ENCODE results near the gene DTX4.
"Not testable (repeated sequence)": the region's sequence is repeated elsewhere in the genome, so short reads cannot be mapped to it uniquely, and the experiment has no call there.

DTX4 gene

DNA sequence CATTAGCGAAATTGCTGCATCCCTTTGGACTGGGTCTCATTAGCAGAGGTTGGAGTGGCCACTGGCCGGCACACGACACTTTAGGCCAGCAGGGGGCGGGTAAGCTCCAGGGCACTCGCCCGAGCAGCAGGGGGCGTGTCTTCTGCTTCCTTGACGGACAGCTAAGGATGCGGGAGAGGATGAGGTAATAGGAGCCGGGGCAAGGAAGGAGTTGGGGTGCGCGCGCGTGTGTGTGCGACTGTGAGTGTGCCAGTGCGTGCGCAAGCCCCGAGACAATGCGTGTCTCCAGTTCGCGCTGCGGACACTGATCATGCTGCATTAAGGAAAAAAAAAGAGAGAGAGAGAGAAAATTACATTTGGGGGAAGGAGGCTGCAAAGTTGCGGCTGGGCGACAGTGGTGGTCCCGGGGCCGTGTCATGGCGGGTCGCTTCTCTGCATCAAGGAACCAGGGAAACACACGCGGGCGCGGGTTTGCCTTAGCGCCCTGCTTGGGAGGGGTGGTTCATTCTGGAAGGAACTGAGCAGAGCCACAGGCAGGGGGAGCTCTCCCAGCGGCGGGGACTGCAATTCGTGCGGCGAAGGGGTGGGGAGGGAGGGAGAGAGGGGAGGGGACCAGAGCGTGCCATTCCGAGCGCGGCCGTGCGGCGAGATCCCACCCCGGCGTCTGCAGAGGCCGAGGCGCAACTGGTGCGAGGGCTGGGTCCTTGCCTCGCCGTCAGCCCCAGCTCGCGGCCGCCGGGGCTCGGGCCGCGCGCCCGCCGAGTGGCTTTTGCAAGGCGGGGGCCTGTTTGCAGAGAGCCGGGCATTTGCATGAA, at the start of gene DTX4:
Gene DTX4, plus strand, starts transcription at position 625 of the 815 bp plus-strand sequence. CDS start 464 bp downstream, outside the sequence.
- peak; percentile 90 for DNase-seq

DNA sequence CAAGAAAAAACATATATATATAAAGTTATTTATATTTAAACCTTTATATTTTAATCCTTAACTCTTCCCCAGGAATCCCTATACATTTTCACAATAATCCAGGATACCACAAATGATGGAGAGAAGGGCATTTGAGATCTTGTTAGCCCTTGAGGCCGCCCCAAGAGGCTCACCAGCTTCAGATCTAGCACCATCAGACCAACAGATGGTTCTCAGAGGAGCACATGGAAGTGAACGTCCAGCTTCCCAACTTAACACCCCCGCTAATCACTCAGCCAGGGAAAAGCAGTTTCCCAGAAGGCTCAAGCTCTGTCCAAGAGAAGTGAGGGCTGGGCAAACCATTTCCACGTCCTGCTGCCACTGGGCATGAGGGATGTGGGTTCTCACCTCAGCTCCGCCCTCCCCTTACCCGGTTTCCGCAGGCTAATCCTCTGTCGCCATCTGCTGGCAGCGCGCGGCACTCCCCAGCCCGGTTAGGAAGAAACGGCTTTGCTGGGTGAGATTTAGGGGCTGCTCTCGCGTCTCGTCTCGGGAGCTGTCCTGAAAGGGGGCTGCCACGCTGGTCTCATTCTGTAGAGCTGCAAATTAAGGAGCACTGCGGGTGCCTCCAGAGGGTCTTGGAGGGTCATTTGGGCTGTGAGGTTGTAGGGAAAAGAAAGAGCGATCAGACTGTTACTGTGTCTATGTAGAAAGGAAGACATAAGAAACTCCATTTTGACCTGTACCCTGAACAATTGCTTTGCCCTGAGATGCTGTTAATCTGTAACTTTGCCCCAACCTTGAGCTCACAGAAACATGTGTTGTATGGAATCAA, 36.1 kb upstream of the DTX4 start:
- peak; percentile 78 for DNase-seq

DNA sequence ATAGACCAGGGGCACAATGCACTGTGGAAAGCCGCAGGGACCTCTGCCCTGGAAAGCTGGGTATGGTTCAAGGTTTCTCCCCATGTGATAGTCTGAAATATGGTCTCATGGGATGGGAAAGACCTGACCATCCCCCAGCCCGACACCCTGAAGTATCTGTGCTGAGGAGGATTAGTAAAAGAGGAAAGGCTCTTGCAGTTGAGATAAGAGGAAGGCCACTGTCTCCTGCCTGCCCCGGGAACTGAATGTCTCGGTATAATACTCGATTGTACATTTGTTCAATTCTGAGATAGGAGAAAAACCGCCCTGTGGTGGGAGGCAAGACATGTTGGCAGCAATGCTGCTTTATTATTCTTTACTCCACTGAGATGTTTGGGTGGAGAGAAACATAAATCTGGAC, 35.4 kb upstream of the DTX4 start:
- DNase-seq = not testable (repeated sequence)

DNA sequence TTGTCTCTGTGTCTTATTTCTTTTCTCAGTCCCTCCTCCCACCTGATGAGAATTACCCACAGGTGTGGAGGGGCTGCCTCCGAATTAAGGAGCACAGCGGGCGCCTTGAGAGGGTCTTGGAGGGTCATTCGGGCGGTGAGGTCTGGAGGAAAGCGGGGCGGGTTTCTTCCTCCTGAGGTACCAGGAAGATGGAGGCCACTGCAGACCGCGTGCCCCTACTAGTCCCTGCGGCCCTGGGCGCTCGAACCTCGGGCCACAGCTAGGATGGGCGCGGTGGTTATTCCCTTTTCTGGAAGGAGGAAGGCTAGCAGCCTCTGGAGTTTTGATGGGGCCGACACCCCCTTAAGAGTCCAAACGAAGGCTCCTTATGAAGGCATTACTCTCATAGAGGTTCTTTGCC, 34.7 kb upstream of the DTX4 start:
- no peak for DNase-seq

DNA sequence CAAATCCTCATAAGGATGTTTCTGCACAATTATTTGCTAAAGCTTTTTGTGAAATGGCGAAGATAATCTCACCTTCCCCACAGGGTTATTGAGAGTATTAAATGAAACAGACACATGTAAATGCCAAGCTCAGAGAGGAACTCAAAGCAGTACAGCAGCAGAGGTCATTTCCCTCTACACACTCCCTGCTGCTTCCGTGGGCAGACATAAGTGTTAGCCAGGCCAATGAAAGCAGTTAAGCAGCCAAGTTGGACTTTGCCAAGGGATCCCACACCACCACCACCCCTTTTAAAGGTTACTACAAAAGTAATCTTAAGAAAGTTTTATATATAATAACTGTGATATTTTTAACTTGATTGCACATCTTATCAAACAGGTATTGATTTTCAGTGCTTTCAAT, 33.3 kb upstream of the DTX4 start:
- DNase-seq = no peak

DNA sequence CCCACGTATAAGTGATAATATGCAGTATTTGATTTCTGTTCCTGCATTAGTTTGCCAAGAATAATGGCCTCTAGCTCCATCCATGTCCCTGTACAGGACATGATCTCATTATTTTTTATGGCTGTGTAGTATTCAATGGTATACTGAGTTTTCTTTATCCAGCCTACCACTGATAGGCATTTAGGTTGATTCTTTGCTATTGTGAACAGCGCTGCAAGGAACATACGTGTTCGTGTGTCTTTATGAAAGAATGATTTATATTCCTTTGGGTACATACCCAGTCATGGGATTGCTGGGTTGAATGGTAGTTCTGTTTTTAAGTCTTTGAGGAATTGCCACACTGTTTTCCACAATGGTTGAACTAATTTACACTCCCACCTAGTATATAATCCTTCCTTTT, 30.7 kb upstream of the DTX4 start:
- no peak for DNase-seq

DNA sequence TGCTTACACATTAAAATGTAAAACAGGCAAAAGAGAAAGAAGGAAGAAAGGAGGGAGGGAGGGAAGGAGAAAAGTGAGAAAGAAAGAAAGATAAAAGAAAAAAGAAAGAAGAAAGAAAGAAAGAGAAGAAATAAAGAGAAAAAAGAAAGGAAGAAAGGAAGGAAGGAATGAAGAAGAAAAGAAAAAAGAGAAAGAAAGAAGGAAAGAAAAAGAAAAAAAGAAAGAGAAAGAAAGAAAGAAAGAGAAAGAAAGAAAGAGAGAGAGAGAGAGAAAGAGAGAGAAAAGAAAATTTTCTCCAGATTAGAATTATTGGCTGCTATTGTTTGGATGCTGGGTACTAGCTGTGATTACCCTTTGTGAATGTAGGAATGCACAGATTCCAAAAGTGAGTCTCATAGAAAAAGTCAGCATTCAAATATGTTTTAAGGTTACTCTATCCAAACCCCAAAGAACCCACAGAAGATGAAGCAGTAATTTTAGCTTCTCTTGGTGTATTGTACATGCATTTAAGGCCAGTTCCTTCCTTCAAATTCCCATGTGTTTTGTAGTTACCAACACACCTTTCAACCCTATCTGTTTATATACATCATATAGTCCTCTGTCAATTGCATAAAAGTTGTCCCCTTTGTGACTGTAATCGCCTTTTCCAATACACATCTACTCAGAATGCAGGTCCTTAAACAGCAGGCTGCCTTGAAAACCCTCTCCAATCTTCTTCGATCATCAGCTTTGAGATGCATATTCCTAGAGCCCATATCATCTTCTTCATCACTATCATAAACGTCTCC, 30.1 kb upstream of the DTX4 start:
- peak; percentile 63 for DNase-seq

DNA sequence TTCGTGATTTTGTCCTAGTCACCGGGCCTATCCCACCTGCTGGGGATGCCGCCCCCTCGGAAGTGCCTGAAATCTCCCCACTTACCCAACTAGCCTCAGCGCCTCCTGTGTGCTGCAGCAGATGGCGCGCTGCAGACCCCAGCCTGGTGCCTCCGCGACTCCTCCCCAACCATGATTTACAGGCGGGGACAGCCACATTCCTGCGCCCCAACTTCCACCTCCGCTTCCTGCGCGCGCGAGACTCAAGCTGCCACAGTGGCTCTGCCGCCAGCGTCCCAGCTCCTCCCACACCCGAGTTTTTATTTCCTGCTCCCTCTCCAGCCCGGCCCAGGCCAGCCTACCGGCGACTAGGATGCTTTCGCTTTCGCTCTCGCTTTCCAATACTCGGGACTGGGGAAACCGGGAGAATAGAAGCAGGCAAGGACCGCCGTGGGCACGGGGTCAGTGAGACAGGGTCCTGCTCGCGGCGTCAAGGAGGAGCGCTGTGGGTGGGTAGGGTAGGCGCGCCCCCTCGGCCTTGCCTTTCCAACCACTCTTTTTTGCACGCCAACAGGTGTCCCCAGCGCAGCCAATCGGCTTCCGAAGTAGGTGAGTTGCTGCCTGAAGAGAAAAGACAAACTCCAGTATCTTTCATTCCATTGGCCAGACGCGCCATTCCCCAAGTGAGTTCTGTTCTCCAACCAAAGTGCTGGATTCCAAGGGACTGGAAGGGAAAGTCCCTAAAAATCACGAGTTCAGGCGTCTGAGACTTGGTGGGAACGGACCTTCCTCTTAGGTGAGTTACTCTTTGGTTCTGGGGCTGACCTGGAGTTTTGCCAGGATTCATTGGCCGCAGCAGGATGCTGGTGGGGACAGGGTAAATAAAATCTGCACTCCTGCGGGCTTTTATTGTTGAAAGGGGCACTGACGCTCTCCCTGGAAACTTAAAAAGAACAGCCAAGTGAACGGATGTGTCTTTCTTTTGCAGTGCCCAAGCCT, 29.1 kb upstream of the DTX4 start, which contains the start of gene FAM111A:
Gene FAM111A, plus strand, starts transcription at position 327 of the 978 bp plus-strand sequence. CDS start 6,017 bp downstream, outside the sequence.
- peak; percentile 93 for DNase-seq

DNA sequence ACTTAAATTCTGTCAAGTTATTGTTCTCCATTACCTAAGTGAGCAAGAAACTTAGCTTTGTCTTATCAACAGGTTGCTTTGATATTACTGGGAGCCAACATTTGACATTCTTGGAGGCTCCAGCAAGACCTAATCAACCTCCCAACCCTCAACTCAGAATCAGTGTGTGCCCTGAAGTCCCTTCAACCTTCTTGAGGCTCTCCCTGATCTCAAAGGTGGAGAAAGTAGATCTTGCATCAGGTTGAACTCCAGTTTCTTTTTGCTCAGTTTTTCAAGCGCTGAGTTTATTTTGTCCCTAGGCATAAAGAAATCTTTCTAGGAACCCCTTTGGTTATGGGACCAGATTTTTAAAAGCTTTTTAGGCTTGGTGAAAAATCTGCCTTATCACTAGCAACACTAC, 27.8 kb upstream of the DTX4 start:
- DNase-seq = no peak

DNA sequence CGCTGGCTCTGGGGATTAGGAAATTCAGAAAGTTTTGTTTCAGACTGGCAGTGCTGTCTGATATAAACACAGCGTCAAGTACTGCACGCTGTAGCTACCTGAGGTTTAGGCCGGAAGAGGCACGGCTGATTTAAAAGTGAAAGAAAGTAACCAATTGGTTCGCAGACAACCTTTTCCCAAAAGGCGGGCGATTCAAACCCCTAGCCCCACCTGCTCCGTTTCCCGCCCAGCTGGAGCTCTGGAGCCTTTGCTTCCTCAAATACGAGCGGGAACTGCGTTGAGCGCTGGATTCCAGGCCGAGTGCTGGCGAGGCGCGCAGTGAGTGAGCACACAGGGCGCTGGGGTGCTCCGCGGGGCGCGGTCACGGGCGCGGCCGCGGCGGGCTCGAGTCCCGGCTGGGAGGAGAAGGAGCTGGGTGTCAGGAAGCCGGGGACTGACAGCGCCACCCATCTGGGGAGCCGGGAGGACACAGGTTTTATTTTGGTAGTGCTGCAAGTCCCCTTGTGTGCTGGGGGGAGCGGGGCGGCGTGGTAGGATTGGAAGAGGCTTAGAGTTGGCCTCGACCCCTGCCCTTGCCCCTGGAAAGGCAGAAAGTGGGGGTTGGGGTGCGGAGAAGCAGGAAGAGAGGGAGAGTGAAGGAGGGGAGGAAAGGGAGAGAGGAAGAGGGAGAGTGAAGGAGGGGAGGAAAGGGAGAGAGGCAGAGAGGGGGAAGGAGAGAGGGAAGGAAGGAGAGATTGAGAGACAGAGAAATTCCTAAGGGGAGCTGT, 27.2 kb upstream of the DTX4 start:
- peak; percentile 90 for DNase-seq

DNA sequence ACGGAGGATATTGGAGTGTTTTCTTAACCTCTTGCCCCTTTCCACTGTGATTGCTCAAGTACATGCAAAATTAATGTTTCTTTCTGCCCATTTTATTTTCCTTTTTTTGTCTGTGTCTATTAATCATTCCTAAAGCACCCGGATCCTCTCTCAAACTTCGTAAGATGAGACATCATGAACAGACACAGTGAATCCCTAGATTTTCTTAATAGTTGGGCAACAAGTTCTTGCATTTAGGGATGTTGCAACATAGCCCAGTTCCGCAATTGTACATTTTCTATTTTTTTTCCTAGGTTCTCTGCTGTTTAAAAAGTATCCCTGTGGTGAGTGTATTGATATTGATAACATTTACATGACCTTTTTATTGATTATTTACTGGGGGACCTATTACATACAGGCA, 26.4 kb upstream of the DTX4 start:
- no peak for DNase-seq

DNA sequence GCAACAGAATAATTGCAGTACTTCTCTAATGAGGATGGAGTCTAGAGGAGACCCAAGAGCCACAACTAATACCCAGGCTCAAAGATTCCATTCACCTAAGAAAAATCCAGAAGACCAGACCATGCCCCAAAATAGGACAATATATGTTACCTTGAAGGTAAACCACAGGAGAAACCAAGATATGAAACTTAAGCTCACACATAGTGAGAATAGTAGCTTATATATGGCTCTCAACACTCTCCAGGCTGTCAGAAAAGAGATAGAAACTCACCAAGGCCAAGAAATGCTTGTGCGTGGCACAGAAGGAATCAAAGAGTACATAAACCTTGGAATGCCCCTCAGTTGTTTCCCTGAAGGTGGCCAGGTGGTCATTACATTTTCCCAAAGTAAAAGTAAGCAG, 20.2 kb upstream of the DTX4 start:
- no peak for DNase-seq

DNA sequence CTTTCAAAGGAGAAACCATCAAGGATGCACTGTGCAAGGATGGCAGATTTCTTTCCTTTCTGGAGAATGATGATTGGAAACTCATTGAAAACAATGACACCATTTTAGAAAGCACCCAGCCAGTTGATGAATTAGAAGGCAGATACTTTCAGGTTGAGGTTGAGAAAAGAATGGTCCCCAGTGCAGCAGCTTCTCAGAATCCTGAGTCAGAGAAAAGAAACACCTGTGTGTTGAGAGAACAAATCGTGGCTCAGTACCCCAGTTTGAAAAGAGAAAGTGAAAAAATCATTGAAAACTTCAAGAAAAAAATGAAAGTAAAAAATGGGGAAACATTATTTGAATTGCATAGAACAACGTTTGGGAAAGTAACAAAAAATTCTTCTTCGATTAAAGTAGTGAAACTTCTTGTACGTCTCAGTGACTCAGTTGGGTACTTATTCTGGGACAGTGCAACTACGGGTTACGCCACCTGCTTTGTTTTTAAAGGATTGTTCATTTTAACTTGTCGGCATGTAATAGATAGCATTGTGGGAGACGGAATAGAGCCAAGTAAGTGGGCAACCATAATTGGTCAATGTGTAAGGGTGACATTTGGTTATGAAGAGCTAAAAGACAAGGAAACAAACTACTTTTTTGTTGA, 19.5 kb upstream of the DTX4 start:
- no peak for DNase-seq

DNA sequence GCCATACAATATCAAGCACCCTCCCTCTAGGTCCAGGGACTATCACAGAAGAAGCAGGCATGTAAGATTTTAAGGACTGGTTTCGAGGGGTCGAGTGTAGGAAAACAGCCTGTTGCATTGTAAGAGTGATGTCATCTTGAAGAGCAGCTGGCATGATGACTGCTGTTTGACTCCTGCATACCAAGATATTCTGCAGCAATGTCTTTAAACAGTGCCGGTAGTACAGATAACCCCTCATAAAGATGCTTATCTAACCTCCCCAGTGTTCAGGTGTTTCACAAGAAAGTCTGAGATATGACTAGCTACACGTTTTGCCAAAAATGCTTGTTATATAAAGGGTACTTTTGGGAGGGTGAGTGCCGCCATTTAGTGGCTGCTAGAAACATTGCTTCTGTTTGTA, 17.3 kb upstream of the DTX4 start:
- DNase-seq = no peak

DNA sequence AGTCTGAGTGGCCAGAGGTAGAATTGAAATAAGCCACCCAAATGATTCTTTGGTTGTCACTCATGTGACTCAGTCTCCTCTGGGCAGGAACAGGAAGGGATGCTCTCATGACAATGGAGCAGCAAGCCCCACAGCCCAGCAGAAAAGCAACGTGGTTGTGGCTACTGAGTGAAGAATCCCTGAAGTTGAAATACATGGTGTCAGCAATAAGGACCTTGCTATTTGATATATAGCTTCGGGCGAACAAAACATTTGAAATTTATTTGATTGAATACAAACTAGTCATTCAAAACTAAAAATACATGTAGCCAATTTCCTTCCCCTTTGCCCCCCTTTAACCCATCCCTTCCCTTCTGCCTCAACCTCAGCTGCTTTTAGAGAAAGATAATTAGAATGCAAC, 14.5 kb upstream of the DTX4 start:
- DNase-seq = no peak

DNA sequence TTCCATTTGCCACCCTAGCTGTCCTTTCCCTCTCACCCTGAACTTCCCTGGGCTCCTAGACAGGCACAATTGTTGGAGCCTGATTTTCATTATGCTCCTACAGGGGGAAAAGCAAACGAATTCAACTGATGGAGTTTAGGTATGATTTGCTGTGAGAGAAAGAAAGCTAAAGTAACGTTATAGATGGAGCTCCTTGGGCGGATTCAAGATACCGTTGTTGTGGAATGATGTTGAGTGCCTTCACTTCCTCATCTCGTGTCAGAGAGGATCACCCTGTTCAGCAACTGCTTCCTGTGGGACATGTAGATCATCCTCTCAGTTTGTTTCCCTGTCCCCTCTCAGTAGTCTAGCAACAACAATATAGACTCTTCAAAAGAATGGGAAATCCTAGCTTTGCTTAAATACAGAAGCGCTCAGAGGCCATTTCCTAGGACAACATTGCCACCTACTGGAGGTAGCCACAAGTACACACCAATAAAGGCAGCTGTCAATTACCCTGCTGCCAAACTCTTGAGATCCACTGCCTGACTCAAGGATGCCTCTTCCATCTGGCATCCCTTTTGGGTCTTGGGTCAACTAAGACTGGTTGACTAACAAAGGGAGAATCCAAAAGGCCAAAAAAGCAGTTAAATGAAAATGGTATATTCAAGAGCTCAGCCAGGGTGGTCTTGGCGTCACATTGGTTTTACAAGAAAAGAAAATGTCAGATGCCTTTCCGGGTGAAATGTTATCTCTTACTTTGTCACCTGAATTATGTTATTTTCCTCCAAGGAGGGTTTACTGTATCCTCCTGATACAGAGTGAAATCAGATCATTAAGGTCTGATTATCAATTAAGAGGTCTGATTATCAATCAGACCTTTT, 13.5 kb upstream of the DTX4 start:
- DNase-seq = peak; percentile 86

DNA sequence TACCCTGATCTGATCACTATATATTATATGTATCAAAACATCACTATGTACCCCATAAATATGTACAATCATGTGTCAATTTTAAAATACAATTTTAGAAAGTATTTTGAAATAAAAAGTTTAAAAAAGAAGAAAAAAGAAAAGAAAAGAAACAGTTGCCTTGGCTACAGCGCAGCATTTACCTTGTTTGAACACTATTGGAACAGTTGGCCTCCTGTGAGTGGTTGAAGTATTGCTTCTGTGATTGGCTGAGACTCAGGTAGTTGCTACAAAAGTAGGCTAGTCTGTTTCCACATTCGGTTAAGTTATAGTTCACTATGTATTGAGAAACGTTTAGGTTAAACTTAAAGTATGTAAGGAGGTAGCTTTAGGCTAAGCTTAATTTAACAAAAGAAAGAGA, 7.9 kb upstream of the DTX4 start:
- DNase-seq = no peak

DNA sequence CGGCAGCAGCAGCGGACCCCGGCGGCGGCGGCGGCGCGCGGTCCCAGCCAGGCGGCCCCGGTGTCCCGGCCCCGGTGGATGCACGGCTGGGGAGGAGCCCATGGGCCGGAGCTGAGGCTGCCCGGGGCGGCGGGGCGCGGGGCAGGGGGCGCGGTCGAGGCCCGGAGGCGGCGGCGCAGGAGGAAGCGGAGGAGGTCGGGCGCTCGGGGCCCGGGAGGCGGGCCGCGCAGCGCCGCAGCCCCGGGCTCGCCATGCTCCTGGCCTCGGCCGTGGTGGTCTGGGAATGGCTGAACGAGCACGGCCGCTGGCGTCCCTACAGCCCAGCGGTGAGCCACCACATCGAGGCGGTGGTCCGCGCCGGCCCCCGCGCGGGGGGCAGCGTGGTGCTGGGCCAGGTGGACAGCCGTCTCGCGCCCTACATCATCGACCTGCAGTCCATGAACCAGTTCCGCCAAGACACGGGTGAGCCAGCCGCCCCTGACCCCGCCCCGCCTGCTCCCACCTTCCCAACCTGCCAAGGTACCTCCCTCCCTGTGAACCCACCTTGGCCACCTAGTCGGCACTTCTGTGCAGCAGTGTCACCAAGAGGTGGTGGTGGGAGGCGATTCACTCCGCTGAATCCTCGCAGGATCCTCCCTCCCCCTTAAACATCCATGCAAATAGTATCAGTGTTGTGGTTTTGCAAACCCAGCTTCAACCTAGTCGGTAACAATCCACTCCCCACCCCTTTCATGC, 580 bp downstream of the DTX4 start:
- DNase-seq = no peak

Measured in NCI-H2227 treated with DMSO at 0.1 percent for 48 hours (cell line).